ENCODE data around the gene ARHGAP8.

- TF ChIP-seq, protein P1, sequence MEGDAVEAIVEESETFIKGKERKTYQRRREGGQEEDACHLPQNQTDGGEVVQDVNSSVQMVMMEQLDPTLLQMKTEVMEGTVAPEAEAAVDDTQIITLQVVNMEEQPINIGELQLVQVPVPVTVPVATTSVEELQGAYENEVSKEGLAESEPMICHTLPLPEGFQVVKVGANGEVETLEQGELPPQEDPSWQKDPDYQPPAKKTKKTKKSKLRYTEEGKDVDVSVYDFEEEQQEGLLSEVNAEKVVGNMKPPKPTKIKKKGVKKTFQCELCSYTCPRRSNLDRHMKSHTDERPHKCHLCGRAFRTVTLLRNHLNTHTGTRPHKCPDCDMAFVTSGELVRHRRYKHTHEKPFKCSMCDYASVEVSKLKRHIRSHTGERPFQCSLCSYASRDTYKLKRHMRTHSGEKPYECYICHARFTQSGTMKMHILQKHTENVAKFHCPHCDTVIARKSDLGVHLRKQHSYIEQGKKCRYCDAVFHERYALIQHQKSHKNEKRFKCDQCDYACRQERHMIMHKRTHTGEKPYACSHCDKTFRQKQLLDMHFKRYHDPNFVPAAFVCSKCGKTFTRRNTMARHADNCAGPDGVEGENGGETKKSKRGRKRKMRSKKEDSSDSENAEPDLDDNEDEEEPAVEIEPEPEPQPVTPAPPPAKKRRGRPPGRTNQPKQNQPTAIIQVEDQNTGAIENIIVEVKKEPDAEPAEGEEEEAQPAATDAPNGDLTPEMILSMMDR (IDR thresholded peaks at IDR 0.05) = no peak
- TF ChIP-seq EP300 (IDR thresholded peaks at IDR 0.05) (no peak), POLR2AphosphoS5 (IDR thresholded peaks at IDR 0.05) (no peak)
Measured at GRCh38 chr22:44879301-44879680, 126.9 kb downstream of the ARHGAP8 start.
